GM21737 (cell line): ENCODE results near the gene SLCO4C1.

ENCODE experiments used
- ATAC-seq: cut with Tn5 transposase; IDR thresholded peaks from one replicate; pipeline ENCODE4 v1.9.1; 2021; ENCODE audit warnings: mild to moderate bottlenecking, moderate library complexity; ENCODE audit not compliant: unreplicated experiment

The SLCO4C1 gene

GRCh38 chr5:102277144-102277543, 18.9 kb downstream of the SLCO4C1 start:
- no peak for ATAC-seq

GRCh38 chr5:102271759-102272158, 24.3 kb downstream of the SLCO4C1 start:
- ATAC-seq, result no peak

- ATAC-seq, result no peak
These were observed 26.0 kb downstream of the SLCO4C1 start for GRCh38 chr5:102270036-102270435.

GRCh38 chr5:102262688-102263087, 33.4 kb downstream of the SLCO4C1 start:
- no peak for ATAC-seq

- ATAC-seq, result no peak
These were observed 46.7 kb downstream of the SLCO4C1 start for GRCh38 chr5:102249381-102249780.

GRCh38 chr5:102243213-102243612, 52.9 kb downstream of the SLCO4C1 start:
- ATAC-seq, result no peak

GRCh38 chr5:102241809-102242421, 54.2 kb downstream of the SLCO4C1 start:
- no peak for ATAC-seq

GRCh38 chr5:102231693-102232619, 64.1 kb downstream of the SLCO4C1 start:
- ATAC-seq, result no peak

GRCh38 chr5:102229685-102230084, 66.4 kb downstream of the SLCO4C1 start:
- ATAC-seq, result no peak

- ATAC-seq, result no peak
These were observed 69.8 kb downstream of the SLCO4C1 start for GRCh38 chr5:102226321-102226720.

GRCh38 chr5:102223542-102224477, 72.3 kb downstream of the SLCO4C1 start:
- no peak for ATAC-seq

- no peak for ATAC-seq
These were observed 73.3 kb downstream of the SLCO4C1 start for GRCh38 chr5:102222772-102223171.

GRCh38 chr5:102221949-102222348, 74.1 kb downstream of the SLCO4C1 start:
- ATAC-seq, result no peak

GRCh38 chr5:102218159-102218558, 77.9 kb downstream of the SLCO4C1 start:
- ATAC-seq, result no peak

GRCh38 chr5:102216678-102217077, 79.4 kb downstream of the SLCO4C1 start:
- no peak for ATAC-seq

GRCh38 chr5:102211165-102211564, 84.9 kb downstream of the SLCO4C1 start:
- ATAC-seq, result no peak

GRCh38 chr5:102200861-102201260, 95.2 kb downstream of the SLCO4C1 start:
- no peak for ATAC-seq

- ATAC-seq, result no peak
These were observed 99.6 kb downstream of the SLCO4C1 start for GRCh38 chr5:102196481-102196880.
